ENCODE results near the gene CEP104.
"Not testable (repeated sequence)": the region's sequence is repeated elsewhere in the genome, so short reads cannot be mapped to it uniquely, and the experiment has no call there.

Gene CEP104

GRCh38 chr1:3828391-3828790 is 28.6 kb downstream of the CEP104 start:
- in situ Hi-C loops (cut with MboI; ENCODE audit: low sequenced_read_pairs) = no loop called here

- in situ Hi-C loops (cut with MboI; ENCODE audit: low sequenced_read_pairs) = no loop called here
These were observed 29.2 kb downstream of the CEP104 start for GRCh38 chr1:3827813-3828307.

DNA sequence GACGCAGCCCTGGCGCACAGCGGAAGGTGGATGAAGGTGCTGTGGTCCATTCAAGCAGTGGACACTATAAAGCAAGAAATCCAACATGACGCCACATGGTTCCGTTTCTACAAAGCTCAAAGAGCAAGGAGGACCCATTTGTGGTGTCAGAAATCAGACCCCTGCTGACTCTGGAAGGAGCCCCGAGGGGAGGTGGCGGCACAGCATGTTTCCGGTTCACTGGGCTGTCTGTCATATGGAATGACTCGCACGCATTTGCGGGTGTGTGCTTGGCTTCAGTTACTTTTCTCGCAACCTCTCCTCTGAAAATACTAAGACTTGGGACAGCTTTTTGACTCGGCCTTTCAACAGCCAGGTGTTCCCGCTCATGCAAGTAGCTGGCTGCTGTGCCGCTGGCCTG is 31.7 kb downstream of the CEP104 start:
- in situ Hi-C loops (cut with MboI; ENCODE audit: low sequenced_read_pairs) = no loop called here

- in situ Hi-C loops (cut with MboI; ENCODE audit: low sequenced_read_pairs) = no loop called here
These were observed 32.4 kb downstream of the CEP104 start for GRCh38 chr1:3824650-3825049.

DNA sequence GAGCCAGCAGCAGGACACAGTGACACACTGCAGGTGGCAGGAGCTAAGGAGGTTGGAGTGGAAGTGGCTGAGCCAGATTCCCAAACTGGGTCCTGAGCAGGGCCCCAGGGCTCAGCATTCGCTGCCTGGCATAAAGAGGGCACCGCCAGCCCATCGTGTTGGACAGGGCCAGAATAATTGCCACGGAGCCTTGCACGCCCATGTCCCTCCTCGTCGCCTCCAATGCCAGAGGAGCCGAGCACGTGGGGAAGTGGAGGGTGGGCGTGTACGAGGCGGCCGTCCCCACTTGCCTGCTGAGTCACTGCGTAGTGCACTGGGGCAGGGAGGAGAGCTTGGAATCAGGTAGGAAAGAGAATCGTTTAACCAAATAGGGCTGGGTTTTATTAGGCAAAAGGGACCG is 34.6 kb downstream of the CEP104 start:
- in situ Hi-C loops (cut with MboI; ENCODE audit: low sequenced_read_pairs) = no loop called here

DNA sequence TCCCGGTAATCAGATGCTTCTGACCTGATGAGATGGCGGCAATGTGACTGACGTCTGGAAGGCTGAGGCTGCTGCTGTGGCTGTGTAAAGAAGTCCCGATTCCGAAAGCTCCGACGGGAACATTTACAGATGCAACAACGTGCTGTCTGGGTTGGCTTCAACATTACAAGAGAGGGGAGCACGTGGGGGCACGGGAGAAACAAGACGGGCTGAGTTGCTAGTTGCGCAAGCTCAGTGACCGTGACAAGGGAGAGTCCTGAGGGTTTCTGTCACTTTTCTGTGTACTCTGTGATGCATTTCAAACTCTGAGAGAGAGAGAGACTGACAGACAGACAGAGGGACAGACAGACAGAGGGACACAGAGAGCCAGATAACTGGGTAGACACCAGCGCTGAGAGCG is 35.1 kb downstream of the CEP104 start:
- in situ Hi-C loops (cut with MboI; ENCODE audit: low sequenced_read_pairs) = no loop called here

GRCh38 chr1:3821447-3821846 is 35.6 kb downstream of the CEP104 start:
- in situ Hi-C loops (cut with MboI; ENCODE audit: low sequenced_read_pairs) = no loop called here

DNA sequence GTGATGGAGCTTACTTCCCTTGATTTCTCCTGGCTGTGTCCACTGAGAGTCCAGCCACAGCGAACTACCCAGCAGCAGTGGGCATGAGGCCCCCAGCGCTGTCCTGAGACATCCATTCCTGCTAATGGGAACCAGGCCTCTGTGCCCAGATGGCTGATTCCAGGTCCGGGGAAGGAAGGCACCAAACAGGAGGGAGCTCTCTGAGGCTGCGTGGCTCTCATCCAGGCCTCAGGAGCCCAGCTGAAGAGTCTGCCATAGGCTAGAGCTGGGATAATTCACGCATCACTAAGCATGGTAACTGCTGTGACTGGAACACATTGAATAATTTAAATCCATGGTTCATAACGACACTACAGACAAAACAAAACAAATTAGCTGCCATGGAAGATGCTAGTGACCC is 36.0 kb downstream of the CEP104 start:
- in situ Hi-C loops (cut with MboI; ENCODE audit: low sequenced_read_pairs) = no loop called here

GRCh38 chr1:3820316-3820715 is 36.7 kb downstream of the CEP104 start:
- in situ Hi-C loops (cut with MboI; ENCODE audit: low sequenced_read_pairs) = no loop called here

- in situ Hi-C loops (cut with MboI; ENCODE audit: low sequenced_read_pairs) = no loop called here
These were observed 37.2 kb downstream of the CEP104 start for GRCh38 chr1:3819771-3820200.

- in situ Hi-C loops (cut with MboI; ENCODE audit: low sequenced_read_pairs) = no loop called here
These were observed 39.0 kb downstream of the CEP104 start for GRCh38 chr1:3817821-3818597.

DNA sequence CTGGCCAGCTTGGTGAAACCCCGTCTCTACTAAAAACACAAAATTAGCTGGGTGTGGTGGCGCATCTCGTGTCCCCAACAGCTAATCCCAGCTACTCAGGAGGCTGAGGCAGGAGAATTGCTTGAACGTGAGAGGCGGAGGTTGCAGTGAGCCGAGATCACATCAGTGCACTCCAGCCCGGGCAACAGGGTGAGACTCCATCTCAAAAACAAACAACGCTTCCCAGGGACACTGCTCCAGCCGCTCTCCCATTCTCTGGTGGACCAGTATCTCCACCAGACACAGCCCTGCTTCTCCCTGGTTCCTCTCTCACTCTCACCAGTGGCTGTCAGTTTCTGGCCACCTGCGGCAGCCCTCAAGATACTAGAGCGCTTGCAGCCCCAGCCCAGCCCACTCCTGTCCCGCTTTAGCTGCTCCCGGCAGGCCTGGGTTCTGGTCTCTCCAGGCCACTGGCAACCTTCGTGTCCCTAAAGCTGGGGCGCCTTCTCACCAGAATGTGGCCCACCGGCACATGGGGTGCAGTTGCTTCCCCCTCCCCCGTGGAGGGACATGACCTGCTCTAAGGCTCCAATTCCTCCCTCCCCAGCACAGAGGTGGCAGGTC is 39.8 kb downstream of the CEP104 start:
- in situ Hi-C loops (cut with MboI; ENCODE audit: low sequenced_read_pairs) = no loop called here

DNA sequence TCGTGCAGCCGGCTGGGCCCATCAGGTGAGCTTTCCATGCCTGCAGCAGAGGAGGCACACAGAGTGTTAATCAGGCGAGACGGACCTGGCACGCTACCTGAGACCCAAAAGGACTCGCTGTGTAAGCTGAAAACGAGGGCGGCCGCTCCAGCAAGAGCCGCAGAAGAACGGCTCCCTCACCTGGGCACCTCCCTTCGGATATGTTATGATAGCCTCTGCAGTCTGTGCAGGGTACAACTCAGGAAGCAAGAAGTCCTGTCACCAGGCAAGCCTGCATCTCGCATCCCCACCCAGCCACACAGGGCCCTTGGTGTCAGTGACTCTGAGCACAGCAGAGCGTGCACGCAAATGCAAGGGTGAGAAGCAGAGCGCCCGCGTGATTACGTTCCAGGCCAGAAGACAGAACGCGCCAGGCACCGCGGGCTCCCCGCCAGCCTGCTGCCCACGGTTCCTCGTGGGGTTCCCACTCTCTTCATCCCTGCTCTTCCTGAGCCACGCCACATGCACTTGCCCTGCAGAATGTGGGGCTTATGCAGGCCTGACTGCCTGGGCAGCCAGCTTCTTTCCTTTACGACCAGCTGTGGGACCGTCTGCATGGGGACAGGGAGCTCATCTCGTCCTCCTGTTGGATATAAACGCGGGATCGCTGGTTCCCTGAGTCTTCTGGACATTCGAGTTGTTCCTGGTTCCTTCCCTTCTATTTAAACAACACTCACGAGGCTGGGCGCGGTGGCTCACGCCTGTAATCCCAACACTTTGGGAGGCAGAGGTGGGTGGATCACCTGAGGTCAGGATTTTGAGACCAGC is 40.5 kb downstream of the CEP104 start:
- in situ Hi-C loops (cut with MboI; ENCODE audit: low sequenced_read_pairs) = no loop called here

GRCh38 chr1:3814771-3815561 is 42.0 kb downstream of the CEP104 start:
- in situ Hi-C loops (cut with MboI; ENCODE audit: low sequenced_read_pairs) = no loop called here

GRCh38 chr1:3814065-3814464 is 42.9 kb downstream of the CEP104 start:
- in situ Hi-C loops (cut with MboI; ENCODE audit: low sequenced_read_pairs) = no loop called here

DNA sequence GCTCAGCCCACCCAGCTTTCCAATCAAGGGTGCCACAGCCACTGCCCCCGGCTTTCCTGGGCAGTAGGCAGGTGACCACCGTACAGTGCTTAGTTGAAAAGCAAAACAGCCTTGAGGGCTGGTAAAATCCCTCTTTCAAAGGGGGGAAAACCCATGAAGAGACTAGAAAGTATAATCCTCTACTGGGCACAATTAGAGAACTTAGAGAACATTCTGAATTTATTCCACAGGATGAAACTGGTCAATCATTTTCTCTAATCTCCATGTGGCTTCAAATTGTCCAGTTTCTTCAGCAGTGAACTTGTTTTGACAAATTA is 45.5 kb downstream of the CEP104 start:
- in situ Hi-C loops (cut with MboI; ENCODE audit: low sequenced_read_pairs) = no loop called here

DNA sequence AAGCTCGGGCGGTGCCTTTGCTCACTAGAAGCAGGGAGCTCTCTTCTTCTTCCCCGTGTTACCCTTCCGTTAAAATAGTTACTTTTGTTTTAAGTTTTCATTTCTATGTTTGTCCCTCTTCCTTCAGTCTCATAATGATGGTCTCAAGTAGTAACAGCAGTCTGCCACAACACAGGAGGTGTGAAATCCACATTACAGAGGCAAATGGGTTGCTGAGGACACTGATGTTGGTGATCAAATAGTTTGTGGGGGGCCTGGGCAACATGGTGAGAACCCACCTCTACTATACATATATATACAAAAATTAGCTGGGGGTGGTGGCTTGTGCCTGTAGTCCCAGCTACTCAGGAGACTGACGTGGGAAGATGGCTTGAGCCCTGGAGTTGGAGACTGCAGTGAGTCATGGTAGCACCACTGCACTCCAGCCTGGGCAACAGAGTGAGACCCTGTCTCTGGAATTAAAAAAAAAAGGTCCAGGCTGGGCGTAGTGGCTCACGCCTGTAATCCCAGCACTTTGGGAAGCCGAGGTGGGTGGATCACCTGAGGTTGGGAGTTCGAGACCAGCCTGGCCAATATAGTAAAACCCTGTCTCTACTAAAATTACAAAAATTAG is 46.8 kb downstream of the CEP104 start:
- in situ Hi-C loops (cut with MboI; ENCODE audit: low sequenced_read_pairs) = not testable (repeated sequence)

GRCh38 chr1:3809680-3810079 is 47.3 kb downstream of the CEP104 start:
- in situ Hi-C loops (cut with MboI; ENCODE audit: low sequenced_read_pairs) = no loop called here

DNA sequence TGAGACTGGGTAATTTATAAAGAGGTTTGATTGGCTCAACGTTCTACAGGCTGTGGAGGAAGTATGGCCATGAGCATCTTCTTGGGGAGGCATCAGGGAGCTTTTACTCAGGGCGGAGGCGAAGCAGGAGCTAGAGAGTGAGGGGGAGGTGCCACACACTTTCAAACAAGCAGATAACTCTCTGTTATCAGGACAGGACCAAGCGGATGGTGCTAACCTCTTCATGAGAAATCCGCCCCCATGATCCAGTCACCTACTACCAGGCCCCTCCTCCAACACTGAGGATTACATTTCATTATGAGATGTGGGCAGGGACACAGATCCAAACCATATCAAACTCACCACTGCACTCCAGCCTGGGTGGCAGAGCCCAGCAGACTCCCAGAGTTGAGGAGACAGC is 49.2 kb downstream of the CEP104 start:
- in situ Hi-C loops (cut with MboI; ENCODE audit: low sequenced_read_pairs) = no loop called here

- in situ Hi-C loops (cut with MboI; ENCODE audit: low sequenced_read_pairs) = no loop called here
These were observed 52.0 kb downstream of the CEP104 start for GRCh38 chr1:3805038-3805437.

- in situ Hi-C loops (cut with MboI; ENCODE audit: low sequenced_read_pairs) = not testable (repeated sequence)
These were observed 52.4 kb downstream of the CEP104 start for GRCh38 chr1:3804627-3804944.

Data from HL-60/S4 treated with retinoic acid at 250 ng/mL for 4 days and 3 days (cell line).